ENCODE data around the gene SRGAP2C.
"Not testable (repeated sequence)": the region's sequence is repeated elsewhere in the genome, so short reads cannot be mapped to it uniquely, and the experiment has no call there.

Gene SRGAP2C

DNA sequence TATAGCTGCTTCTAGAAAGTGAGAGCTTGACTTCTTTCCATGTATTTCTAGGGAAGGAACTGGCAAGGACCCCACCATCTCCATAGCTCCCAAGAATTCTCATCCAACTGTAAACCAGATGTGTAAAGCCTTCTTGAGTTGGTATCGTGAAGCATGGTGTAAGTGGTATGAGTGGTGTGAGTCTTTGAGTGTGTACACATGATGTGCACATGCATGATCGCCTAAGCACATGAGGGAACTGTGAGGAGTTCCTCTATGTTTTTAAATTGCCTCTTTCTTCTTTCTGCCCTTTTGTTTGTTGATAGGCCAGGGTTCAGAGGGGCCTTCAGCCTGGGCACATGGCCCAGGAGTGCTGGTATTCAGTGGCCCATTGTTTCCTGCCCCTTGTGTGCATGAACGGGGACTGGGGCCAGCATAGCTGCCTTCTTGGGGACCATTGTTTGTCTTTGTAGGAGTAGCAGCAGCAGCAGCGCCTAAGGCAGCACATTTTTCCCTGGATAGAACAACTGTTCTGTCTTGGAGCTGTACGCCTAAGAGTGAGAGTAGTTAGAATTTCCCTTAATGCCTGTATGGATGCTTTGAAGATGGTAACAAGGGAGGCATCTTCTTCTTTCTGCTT is 96.0 kb downstream of the SRGAP2C start:
- DNase-seq (ENCODE audit: low spot score): not testable (repeated sequence)

DNA sequence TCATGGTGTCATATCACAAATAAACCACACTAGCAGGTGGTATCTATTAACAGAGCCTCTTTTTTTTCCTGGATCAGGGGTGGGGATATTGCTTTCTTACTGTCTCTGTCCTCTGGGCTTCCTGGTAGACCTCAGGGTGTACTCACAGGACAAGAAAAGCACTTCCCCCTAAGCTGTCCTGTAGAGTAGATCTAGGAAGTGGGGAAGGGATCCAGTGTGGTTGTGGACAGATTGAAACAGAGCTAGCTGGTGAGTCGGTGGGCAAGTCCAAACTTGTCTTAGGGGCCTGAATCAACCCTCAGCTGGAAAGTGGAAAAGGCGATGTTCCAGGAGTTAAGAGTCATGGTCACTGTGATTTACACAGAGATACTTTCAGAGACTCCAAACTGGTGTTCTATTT is 96.7 kb downstream of the SRGAP2C start:
- not testable (repeated sequence) for DNase-seq (ENCODE audit: low spot score)

DNA sequence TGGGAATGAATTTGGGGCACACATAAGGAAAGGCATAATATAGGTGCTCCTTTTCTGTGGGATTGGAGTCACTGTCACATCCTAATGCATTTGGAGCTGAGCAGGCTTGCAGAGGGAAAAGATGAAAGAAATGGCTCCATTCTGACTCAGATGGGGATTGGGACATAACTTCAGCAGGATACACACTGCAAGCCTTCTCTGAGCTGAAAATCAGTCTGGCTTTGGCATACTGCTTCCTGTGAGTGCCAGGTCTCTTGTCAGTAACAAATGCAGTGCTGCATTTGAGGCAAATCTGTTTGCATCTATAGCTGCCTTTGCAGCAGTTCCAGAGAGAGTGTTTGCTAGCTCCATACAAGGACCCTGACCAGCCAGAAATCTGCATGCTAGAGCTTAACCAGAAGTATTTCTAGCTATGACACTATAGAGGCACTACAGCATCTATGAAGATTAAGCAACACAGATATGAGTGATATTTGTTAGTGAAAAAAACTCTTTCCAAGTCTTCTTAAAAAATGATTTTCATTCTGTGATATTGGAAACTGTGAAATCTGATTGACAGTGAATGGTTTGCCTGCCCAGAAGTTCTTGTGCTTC is 98.9 kb downstream of the SRGAP2C start:
- DNase-seq (ENCODE audit: low spot score): not testable (repeated sequence)

DNA sequence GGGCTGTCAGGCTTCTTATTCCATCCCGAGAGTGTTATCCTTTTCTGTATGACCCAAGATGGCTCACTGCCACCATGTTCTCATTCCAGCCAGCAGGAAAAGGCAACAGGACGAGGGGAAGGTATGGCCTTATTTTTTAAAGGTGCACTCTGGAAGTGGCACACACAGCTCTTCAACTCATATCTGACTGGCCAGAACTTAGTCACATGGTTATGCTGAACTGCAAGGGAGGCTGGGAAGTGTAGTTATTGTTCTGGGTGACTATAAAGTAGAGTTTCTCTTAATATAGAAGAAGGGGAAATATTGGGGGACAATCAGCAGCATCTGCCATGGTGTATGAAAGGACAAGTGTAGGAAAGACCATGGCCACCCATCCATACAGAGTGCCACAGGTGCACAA is 107.8 kb downstream of the SRGAP2C start:
- DNase-seq (ENCODE audit: low spot score): not testable (repeated sequence)

DNA sequence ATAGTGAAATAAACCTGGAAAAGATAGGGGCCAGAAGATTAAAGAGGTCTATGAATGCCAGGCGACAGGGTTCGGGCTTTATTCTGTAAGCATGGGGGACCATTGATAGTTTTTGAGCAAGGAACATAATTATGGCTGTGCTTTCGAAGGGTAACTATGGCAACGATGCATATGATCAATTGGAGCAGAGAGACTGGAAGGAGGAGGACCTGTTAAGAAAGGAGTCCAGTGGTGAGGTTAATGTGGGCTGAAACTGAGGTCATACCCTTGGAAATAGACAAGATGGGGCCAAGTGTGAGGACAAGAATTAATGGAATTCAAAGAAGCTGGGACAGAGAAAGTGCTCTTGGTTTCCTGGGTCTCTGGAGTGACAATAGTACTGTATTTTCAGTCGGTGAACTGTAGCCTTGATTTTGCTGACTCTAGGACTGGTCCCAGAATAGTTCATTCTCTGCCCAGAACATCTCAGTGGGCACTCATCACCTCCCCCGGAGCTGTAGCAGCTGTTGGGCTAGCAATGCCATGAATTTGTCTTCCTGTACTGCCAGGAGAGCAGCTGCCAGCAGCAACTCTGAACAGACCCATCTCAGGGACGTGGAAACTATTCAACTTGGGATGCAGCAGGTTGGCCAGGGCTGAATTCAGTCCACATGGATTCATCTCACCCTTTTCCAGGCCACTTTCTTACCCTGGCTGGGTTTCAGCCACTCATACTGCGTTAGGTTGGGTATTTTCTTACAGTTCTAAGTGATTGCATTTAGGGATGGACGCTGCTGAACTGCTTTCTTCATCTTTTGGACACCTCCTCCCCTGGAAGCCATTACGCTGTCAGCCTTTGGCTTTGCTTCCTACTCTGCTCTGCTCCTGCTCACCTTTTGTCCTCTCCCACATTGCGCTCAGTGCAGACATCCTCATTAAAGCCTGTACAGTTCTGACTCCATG is 108.8 kb downstream of the SRGAP2C start:
- DNase-seq (ENCODE audit: low spot score): not testable (repeated sequence)

DNA sequence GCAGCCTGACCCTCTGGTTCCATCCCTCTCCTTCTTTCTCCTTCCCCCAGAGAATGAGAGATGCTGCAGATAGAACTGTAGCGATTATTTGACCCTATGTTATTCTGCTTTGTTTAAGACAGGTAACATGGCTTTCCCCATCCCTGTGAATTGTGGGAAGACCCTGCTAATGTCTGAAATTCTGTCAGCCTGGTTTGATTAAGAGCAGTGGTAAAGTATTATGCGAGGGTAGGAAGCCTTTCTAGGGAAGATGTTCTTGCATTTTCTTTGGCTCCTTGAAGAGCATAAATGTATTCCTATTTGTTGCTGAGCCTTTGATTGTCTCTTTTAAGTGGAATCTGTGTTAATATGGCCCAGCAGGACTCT is 109.4 kb downstream of the SRGAP2C start:
- DNase-seq (ENCODE audit: low spot score): not testable (repeated sequence)

DNA sequence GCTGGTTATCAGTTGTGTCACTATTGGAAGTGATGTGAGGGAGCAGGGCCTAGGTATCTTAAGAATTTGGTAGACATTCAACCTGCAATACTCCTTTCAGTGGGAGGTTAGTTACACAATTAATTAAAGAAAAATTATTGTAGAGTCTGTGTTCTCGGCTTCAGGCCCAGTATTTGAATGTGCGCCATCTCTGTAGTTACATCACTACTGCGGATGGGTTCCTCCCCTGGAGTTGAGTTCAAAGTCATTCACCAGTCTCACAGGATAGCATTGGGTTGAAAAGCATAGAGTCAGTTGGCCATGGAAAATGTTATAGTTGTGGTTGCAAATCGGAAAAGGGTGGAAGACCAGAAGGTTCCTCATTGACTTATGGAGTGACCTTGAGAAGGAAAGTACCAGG is 111.8 kb downstream of the SRGAP2C start:
- DNase-seq (ENCODE audit: low spot score): not testable (repeated sequence)

DNA sequence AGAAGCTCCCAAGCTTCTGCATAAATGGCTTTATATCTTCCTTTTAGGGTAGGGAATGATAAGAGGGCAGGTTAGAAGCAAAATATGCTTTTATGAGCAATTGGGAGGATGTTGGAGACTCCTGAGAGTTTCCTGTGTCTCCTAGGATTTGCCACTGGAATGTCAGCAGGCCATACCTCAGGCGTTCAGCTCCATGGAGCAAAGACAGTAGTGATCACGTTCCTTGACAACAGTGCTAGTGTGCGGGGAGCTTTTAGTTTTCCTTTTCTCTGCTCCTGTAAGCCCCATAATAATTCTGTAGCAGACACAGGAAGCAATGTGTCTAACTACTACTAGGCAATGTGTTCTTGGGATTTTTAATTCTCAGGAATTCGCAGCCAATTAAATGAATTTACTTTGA is 113.8 kb downstream of the SRGAP2C start:
- not testable (repeated sequence) for DNase-seq (ENCODE audit: low spot score)

DNA sequence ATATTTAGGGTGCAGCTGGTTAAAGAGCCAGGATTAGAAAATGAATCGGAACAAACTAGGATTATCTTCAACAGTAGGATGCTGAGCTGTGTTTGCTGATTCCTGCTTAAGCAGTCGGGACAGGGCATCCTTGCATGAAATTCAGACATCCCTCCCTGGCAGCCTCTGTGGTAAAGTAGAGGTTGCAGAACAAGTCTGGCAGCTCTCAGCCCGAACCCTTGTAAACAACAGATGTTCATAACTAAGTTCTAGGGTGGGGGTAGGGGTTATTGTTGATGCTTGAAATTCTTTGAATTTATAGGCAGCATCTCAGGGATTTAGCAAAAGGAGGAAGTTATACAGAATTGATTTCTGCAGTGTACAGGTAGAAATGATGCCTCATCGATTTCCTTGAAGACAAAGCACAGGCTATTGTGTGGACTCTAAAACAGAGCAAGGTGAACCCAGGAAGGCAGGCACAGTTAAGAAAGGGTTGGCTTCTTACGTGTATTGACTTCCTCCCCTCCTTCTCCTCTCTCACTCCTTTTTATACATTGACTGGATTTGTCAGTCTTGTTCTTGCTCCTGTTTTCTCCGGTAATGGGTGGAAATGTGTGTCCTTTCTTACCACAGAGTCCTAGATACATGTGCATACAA is 114.9 kb downstream of the SRGAP2C start:
- not testable (repeated sequence) for DNase-seq (ENCODE audit: low spot score)

DNA sequence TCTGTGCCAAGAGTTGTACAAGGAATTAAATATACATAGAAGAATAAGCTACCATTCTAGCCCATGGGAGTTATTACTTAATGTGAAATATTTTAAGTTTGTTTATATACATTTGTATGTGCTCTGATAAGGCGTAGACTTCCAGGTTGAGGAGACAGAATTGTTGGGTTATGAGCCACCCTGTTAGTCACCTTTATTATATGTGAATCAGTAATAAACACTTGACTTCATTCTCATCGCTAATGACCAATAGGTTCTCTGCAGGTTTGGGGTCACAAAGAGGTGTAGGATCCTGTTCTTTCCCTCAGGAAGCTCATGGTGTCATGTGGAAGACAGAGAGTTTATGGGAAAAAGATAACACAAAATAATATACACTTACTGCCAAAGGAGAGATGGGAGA is 117.1 kb downstream of the SRGAP2C start:
- DNase-seq (ENCODE audit: low spot score): not testable (repeated sequence)

DNA sequence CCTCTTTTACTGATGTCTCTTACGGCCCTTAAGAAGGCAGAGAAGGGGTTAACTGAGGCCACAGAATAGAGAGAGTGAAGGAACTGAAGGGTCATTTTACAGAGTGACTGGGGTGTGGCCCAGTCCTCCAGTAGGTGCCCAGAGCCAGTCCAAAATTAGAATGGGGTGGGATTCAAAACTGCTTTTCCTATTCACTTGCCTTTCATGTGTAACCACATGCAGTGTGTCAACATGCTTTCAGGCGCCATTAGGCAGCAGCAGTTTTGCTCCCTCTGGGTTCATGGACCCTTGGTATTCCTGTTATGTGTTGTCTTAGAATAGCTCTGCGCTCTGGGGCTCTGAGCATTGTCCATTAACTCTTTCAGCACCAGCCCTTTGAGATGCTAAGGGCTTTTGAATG is 123.0 kb downstream of the SRGAP2C start:
- not testable (repeated sequence) for DNase-seq (ENCODE audit: low spot score)

DNA sequence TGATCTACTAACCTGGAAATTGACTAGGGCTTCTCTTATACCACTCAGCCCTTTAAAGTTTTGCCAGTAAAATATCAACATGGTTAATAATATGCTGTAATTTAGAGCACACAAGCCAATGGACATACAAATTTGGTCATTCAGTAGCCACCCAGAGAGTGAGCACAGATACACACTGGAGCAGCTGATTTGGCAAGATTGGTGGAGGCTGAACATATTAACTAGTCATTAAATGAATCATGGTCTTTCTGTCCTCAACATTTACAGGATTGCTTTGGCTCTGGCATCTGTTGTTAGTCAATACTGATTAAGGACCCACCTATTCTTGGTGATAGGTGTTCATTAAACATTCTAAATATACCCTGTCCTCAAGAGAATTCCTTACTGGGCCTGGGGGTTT is 130.7 kb downstream of the SRGAP2C start:
- DNase-seq (ENCODE audit: low spot score): not testable (repeated sequence)

DNA sequence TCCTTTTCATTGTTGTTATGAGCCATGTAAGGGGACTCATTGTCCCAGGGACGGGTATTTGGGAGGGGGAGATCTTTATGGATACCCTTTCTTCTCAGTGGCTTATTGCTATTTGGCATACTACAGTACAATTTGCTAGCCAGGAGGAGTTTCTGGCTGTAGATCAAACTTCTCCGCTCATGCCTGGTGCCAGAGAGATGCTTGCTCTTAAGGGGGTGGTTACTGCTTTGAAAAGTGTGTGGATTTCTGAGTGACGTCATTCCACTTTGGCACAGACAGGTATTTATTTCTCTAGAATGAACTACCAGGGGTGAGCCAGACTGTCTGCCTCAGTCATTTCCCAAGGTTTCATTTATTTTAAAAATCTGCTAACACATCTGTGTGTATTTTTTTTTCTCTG is 131.3 kb downstream of the SRGAP2C start:
- not testable (repeated sequence) for DNase-seq (ENCODE audit: low spot score)

DNA sequence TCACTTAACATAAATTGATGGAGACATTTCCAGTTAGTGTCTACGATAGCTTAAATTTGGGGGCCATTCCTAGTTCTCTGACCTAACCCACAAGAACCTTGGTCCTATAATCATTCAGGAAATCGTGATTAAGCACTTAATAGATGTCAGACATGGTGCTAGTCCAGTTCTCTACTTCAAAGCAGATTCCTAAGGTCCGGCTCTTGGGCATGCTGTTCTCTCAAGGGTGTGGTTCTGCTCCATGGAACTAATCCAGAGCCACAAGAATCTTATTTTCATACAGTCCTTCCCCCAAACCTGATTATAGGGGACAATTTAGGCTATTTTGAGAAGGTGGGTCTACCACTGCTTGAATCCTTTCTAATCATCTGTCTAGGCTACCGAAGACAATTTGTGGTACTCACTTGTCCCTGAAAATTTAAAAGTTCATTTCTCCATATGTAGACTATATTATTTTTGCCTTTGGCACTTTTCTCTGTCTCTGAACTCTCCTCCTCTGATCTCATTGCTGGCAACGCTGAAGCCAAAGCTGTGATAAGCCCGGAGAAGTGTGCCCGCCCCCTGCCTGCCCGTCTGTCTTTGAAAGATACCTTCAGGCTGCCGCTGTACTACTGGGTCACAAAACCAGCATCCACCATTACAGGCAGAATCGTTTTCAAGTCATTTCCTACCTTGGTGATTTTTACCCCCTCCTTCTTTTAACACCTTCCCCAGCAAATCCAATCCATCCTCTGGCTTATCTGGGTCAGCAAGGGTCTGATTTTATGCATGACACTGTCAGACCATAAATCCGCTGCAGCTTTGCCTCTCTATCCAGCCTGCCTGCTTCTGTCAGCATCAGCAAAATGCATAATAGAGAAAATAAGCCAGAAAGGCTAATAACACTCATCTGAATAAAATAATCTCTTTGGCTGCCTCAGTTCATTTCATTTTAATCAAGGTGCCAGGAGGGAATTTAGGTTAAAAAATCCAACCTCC is 133.0 kb downstream of the SRGAP2C start:
- DNase-seq (ENCODE audit: low spot score): not testable (repeated sequence)

DNA sequence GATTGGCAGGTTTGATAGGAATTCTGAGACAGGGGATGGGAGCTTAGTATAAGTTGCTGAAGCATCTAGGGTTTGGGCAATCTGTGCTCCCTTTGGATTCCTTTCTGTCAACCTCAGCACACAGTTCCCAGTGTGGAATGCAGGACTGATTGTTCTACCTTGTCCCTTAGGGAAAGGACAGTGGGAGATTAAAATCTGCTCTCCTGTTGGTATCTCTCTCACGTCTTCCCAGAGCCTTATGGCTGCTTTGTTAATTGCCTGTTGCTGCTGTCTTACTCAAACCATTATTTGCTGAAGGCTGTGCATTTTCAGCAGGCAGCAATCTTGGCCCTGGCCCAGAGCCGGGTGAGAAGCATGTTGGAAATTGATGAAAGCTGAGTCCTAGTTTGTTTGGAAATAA is 133.9 kb downstream of the SRGAP2C start:
- not testable (repeated sequence) for DNase-seq (ENCODE audit: low spot score)

DNA sequence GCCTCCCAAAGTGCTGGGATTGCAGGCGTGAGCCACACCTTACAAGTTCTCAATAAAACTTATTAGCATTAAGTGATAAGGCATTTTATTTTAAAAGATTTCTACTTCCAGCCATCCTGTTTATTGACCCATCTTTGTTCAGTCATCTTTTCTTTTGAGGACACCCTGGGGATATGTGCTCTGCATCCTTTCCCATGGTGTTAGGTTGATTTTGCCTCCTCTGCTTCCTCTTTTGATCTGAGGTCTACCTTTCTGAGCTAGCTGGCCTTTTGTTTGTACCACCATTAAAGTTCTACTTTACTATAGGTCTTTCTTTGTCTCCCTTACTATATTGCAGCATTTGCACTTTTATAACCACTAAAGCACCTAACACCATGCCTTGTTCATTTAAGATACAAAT is 136.9 kb downstream of the SRGAP2C start:
- not testable (repeated sequence) for DNase-seq (ENCODE audit: low spot score)

DNA sequence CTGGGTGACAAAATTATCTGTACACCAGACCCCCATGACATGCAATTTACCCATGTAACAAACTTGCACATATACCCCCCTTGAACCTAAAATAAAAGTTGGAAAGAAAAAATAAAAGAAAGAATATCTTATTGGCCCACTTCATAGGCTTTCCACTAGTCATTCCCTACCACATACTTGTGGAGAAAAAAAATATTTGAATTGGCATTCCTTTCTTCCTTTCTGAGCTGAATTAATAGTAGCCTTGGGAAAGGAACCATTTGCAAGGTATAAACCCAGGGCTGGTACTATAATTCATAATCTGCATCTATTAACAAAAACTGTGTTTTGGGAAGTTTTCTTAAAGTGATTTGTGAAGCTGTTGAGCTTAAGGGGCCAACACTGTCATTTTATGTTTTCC is 140.0 kb downstream of the SRGAP2C start:
- DNase-seq (ENCODE audit: low spot score): not testable (repeated sequence)

DNA sequence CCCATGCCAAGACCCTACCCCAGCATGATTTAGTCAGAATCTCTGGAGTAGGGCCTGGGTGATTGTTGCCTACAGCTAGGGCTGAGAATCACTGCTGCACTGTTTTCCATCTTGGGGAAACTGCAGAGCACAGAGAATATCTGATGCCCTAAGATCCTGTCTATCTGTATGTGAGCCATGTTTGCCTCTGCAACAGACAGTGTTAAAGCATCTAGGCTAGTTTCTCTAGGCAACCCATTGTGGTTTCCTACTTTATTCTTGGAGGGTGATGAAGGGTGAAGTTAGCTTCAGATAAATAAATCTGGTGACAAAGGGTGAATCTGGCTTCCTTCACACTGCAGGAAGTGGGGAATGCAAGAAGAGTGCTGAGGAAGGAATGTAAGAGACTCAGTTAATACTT is 147.4 kb downstream of the SRGAP2C start:
- not testable (repeated sequence) for DNase-seq (ENCODE audit: low spot score)

DNA sequence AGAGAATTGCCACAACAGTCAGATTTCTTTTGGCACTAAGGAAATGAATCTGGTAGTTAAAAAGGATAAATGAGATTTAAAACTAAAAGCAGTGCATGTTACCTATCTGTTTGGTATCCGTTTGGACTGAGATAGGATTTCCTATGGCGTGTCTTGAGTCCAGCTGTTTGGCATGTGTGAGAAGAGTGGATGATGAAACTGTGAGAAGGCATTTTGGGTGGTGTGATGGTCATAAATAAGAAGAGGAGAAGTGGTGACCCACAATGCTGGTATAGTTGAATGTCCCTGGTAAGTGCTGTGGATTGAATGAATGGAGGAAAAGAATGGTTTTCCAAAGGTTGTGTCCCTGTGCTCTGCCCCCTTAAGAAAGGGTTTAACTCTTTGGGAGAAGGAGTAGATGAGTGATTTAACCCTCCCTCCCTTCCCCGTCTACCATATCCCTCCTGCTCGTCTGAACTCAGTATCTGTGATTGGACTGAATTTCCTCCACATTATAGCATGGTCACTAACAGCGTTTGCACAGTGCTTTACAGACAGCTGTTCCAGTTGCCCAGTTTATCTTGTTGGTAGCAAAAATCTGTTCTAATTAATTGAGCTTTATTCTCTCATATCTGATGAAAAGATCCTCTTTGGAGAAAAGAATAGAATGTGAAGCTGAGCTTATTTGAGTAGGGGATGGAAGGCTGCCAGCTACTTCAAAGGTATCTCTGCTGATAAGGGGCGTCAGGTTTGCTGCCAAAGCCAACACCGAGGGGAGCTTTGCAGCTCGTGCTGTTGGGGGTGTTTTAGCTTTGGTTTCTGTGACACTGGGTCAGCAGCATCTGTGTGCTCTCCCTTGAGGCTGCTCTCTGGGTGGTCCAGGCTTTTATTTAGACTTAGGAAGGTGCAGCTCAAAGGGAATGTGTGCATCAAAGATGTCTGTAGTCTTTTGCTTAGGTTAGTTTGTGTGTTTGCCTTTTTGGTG is 148.1 kb downstream of the SRGAP2C start:
- DNase-seq (ENCODE audit: low spot score): not testable (repeated sequence)

DNA sequence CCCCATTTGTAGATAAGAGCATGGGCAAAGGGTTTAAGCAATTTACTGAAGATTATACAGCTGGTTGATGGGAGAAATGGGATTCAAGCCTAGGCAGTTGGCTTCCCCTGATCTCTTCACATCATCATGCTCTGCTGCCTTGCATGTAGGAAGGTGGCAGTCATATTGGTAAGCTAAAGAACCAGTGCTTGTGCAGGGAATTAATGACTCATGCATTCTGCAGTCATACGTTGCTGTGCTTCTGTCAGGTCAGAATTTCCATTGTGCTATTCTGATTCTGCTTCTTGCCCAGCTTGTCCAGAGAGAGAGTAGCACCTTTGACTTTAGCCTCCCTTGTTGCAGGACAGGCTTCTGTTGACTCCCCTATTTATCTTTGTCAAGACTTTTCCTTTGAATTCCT is 153.2 kb downstream of the SRGAP2C start:
- DNase-seq (ENCODE audit: low spot score): not testable (repeated sequence)
